ENCODE data around the gene YIPF3. TPM values are rescaled to one million over a fixed set of nuclear protein-coding genes. Genes with fewer than 3 reads are reported as not detected.

YIPF3 gene
- total RNA-seq, 1 donor, result 92.8 TPM

DNA sequence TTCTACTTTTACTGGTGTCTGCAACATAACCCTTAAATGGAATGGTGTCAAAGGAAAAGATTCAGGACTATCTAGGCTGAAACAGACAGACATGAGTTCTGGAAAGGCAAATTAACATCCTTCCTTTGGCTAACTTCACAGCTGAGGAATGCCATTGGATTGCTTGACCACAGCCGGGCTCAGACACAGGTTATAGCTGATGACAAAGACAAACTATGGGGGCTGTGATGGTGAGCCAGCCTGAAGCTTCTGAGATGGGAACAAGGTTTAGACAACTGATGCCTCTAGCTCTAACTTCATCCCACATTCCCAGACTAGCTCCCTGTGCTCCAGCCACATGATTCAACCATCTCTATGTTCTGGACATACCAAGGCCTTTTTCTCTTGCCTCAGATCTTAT, 15.5 kb upstream of the YIPF3 start:
- TF ChIP-seq, protein P1, sequence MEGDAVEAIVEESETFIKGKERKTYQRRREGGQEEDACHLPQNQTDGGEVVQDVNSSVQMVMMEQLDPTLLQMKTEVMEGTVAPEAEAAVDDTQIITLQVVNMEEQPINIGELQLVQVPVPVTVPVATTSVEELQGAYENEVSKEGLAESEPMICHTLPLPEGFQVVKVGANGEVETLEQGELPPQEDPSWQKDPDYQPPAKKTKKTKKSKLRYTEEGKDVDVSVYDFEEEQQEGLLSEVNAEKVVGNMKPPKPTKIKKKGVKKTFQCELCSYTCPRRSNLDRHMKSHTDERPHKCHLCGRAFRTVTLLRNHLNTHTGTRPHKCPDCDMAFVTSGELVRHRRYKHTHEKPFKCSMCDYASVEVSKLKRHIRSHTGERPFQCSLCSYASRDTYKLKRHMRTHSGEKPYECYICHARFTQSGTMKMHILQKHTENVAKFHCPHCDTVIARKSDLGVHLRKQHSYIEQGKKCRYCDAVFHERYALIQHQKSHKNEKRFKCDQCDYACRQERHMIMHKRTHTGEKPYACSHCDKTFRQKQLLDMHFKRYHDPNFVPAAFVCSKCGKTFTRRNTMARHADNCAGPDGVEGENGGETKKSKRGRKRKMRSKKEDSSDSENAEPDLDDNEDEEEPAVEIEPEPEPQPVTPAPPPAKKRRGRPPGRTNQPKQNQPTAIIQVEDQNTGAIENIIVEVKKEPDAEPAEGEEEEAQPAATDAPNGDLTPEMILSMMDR (IDR thresholded peaks at IDR 0.05; ENCODE audit: insufficient read depth, low read depth, low read length), result no peak
- H3K4me3 ChIP-seq (ENCODE audit: low read depth, low read length), result no peak overlapping the region
- no peak for DNase-seq (ENCODE audit: low read depth)

DNA sequence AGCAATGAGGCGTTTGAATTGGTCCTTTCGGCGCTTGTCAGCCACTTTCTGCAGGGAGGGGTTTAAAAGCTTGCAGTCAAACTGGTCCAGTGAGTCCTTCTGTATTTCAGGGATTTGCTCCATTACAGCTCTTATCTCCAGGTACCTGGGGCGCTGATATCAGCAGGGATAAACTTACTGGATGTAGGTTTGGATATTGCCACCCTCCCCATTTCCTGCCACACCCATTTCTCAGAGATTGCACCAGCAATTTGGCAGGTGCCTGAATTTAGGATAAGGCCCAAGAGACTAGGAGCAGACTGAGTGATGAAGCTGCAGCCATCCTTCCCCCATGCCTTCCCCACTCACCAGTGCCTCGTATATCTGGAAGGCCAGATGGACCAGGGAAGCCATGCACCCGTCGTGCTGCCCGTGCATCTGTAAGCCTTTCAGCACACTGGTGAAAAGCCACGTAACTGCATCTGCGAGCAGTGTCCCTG, 7.8 kb upstream of the YIPF3 start:
- H3K4me3 ChIP-seq (ENCODE audit: low read depth, low read length), result no peak overlapping the region
- DNase-seq (ENCODE audit: low read depth), result no peak
- TF ChIP-seq, protein P1 (IDR thresholded peaks at IDR 0.05; ENCODE audit: insufficient read depth, low read depth, low read length), result no peak

DNA sequence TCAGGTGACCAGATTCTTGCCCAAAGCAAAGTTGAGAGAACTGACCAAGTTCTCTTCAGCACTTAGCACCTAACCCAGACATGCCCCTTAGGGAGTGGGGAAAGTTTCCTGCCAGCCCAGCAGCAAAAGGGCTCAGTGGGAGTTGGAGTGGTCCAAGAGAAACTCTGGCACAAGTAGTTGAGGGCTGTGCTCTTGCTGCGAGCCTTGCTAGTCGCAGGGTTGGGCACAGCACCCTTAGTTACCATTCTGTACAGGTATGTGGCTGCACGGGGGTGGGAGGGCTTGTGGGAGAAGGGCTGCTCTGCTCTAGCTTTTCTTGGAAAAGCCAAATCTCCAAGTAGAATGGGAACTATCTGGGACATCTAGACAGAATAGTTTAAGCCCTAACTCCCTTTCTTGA, 6.6 kb upstream of the YIPF3 start:
- DNase-seq (ENCODE audit: low read depth), result no peak
- TF ChIP-seq, protein P1 (IDR thresholded peaks at IDR 0.05; ENCODE audit: insufficient read depth, low read depth, low read length), result no peak
- no peak overlapping the region for H3K4me3 ChIP-seq (ENCODE audit: low read depth, low read length)

DNA sequence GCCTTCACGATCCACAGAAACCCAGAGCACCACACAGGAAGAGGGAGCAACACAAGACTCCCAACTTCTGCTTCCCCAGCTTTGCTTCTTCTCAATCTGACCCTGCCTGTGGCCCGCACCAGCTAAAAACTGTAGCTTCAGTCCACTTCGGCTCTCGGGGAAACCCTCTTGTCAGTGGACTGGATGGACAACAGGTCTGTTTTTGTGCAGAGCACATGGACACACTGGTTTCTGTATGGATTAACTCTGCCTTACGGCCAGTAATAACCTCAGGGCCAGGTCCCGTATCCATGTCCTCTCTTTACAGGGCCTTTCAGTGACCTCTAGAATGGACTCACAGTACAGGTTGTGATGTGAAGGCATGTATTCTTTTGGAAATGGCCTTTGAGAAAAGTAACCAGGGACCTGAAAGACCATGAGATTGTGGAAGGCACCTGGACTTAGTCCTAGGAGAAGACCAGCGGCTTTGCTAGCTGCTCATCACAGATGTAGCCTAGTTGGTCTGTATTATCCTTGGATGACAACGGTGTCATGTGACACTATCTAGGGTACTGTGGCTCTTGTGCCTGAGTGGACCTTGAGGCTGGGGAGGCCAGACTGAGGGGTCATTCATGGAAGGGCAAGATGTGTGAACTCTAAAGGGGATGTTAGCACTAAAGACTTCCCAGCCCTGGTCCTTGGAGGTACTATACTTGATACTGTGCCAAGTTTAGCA, 6.0 kb upstream of the YIPF3 start:
- DNase-seq (ENCODE audit: low read depth), result no peak
- H3K4me3 ChIP-seq (ENCODE audit: low read depth, low read length), result no peak overlapping the region
- TF ChIP-seq, protein P1 (IDR thresholded peaks at IDR 0.05; ENCODE audit: insufficient read depth, low read depth, low read length), result no peak

DNA sequence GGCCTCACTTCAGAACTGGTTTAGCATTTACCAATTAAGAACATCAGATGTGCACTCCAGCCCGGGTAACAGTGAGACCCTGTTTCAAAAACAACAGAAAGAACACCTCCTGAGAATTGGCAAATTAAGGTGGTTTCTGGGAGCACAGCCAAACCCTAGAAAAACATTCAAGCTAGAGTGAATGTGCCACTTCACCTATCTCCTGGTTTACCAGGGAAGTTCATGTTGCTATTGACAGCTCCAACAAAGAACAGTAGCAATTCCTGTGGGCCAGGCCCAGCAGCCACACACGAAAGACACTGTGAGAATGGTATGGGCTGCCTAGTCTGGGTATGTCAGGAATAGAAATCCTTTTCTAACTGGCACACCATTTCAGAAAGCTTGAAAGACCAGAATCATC, 5.1 kb upstream of the YIPF3 start:
- no peak for DNase-seq (ENCODE audit: low read depth)
- TF ChIP-seq, protein P1 (IDR thresholded peaks at IDR 0.05; ENCODE audit: insufficient read depth, low read depth, low read length), result no peak
- no peak overlapping the region for H3K4me3 ChIP-seq (ENCODE audit: low read depth, low read length)

DNA sequence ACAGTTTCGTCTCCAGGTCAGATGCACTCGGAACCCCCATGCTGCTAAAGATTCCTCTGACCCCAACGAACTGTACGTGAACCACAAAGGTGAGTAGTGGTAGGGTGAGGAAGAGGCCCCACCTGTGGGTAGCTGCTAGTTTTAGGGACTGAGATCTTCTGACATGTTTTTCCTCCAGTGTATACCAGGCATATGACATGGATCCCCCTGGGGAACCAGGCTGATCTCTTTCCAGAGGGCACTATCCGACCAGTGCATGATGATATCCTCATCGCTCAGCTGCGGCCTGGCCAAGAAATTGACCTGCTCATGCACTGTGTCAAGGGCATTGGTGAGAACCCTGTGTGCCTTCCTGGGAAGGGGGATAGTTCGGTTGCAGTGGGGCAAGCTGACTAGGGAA, 3.4 kb upstream of the YIPF3 start:
- no peak for DNase-seq (ENCODE audit: low read depth)
- TF ChIP-seq, protein P1 (IDR thresholded peaks at IDR 0.05; ENCODE audit: insufficient read depth, low read depth, low read length), result no peak
- H3K4me3 ChIP-seq (ENCODE audit: low read depth, low read length), result no peak overlapping the region
